ENCODE measurements around the gene GH1.
"Not testable (repeated sequence)": the region's sequence is repeated elsewhere in the genome, so short reads cannot be mapped to it uniquely, and the experiment has no call there.

GRCh38 chr17:63878413-63878812, 40.2 kb downstream of the GH1 start:
- TF ChIP-seq POLR2AphosphoS5 (IDR thresholded peaks at IDR 0.05; ENCODE audit: low read depth, low read length); TAF1 (IDR thresholded peaks at IDR 0.05; ENCODE audit: low read depth, low read length); SPI1 (IDR thresholded peaks at IDR 0.05; ENCODE audit: low read depth, low read length); POLR2A (IDR thresholded peaks at IDR 0.05; ENCODE audit: low read depth, low read length); PAX5 (IDR thresholded peaks at IDR 0.05; ENCODE audit: insufficient read depth, low read length, severe bottlenecking); POU2F2 (IDR thresholded peaks at IDR 0.05; ENCODE audit: low read depth, low read length): not testable (repeated sequence)
